A549 treated with GW870086 at 1 μM for 4 hours (cell line): ENCODE measurements around the gene MAP3K19. TPM values are rescaled to one million over a fixed set of nuclear protein-coding genes. Genes with fewer than 3 reads are reported as not detected.

ENCODE experiments used
- total RNA-seq: library from RNA; stranded (reverse); fragments of 200-300 nt; extraction: Qiagen RNA extraction; gene quantifications from 5 replicates; pipeline ENCODE4 v1.2.3, GENCODE V29; 2022; ENCODE audit warnings: low read depth

MAP3K19 gene, protein sequence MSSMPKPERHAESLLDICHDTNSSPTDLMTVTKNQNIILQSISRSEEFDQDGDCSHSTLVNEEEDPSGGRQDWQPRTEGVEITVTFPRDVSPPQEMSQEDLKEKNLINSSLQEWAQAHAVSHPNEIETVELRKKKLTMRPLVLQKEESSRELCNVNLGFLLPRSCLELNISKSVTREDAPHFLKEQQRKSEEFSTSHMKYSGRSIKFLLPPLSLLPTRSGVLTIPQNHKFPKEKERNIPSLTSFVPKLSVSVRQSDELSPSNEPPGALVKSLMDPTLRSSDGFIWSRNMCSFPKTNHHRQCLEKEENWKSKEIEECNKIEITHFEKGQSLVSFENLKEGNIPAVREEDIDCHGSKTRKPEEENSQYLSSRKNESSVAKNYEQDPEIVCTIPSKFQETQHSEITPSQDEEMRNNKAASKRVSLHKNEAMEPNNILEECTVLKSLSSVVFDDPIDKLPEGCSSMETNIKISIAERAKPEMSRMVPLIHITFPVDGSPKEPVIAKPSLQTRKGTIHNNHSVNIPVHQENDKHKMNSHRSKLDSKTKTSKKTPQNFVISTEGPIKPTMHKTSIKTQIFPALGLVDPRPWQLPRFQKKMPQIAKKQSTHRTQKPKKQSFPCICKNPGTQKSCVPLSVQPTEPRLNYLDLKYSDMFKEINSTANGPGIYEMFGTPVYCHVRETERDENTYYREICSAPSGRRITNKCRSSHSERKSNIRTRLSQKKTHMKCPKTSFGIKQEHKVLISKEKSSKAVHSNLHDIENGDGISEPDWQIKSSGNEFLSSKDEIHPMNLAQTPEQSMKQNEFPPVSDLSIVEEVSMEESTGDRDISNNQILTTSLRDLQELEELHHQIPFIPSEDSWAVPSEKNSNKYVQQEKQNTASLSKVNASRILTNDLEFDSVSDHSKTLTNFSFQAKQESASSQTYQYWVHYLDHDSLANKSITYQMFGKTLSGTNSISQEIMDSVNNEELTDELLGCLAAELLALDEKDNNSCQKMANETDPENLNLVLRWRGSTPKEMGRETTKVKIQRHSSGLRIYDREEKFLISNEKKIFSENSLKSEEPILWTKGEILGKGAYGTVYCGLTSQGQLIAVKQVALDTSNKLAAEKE (N-terminal part only)
- total RNA-seq: not detected in 5 replicates

DNA sequence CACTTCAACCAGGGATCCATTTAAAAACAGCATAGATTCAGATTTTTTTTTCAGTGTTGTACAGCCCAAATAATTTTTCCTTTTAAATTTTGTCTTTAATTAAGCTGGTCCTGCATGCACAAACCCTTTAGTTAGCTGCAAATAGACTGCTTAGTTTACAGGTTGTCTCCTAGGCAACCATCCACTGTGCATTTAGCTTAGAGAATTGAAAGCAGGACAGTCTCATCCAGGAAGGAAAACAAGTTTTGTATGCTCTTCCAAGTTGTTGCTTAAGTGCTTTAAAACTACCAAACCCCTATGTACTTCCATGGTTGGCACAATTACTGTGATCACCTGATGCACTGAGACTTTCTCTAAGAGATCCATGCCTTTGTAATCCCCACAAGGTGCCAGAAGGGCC is at the start of gene MAP3K19:
TSS of gene MAP3K19 (minus strand) at position 148 of the 400 bp plus-strand sequence. CDS start 22,800 bp downstream, outside the sequence.

DNA sequence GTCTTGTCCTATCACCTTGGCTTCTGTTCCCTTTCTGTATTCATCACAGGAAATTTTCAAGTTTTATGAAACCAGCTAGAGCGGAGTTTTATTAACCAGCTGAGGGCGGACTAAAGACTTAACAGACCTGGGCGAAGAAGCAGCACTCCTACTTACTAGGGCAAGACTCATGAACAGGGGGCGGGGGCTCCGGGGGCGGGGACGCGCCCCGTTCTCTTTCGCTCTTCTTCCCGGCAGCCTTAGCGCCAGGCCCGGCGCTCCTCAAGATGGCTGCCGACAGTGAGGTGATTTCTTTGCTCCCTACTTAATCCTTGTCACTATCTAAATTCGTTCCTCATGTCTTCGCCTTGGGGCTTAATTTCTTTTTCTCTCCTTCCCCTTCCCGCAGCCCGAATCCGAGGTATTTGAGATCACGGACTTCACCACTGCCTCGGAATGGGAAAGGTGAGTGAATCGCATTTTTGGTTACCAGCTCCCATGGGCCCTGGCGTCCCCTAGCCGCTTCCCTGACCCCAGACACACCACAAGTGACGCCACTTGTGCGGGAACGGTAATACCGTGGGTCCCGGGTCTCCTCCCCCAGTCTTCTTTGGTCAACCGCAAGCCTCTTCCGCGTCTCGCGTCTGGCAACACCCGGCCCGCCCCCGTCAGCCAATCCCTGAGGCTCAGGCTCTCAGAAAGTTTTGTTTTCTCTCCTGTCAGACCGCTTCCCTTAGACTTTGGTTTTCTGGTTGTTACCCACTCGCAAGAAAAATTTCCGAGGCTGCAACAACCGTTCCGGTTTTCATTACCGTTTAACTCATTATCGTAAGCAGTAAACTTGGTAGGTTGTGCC is 5.0 kb upstream of the MAP3K19 start, which contains the start of gene RAB3GAP1:
TSS of gene RAB3GAP1 (plus strand) at position 251 of the 835 bp plus-strand sequence. CDS start at position 267, 16 bp downstream.

DNA sequence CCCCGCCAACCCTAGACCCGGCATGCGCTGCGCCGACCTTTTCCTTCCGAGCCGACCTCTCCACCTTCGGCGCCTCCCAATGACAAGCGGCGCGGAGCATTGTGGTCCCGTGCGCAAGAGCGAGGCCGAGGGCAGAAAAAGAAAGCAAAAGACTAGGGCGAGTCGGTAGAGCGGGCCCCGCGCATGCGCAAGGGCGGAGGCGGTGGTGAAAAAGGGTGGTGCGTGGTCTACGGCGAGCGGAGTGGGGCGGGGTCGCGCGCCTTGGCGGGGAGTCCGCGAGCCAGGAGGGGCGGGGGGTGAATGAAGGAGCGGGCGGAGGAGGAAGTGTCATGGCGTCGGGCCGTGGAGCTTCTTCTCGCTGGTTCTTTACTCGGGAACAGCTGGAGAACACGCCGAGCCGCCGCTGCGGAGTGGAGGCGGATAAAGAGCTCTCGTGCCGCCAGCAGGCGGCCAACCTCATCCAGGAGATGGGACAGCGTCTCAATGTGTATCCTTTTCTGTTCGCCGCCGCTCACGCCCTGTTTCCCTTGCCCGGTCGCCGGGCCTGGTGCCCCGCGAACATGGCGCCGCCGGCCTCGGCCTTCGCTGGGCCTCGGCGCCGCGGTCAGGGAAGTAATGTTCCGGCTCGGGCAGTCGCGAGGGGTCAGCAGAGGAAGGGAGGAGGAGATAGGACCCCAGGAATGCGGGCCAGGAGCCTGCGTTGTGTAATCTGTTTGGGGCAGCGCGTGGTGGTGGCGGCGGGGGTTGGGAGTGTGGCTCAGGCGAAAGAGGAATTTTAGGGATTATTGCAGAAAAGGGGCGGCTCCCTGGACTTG is 128.5 kb downstream of the MAP3K19 start, which contains the start of gene CCNT2:
TSS of gene CCNT2 (plus strand) at position 297 of the 815 bp plus-strand sequence. CDS start at position 330, 33 bp downstream.

Other genes with a start within 250 kb of the MAP3K19 start
- not detected in 5 replicates for gene ACMSD, start 208.8 kb downstream of the MAP3K19 start, total RNA-seq
- gene CCNT2, start 128.6 kb downstream of the MAP3K19 start, total RNA-seq: 7.9 to 10.7 TPM (median 9.7 TPM) in 5 replicates
- 24.0 to 29.0 TPM (median 26.7 TPM) in 5 replicates for gene RAB3GAP1, start 4.8 kb upstream of the MAP3K19 start, total RNA-seq